HG03103 (cell line): ENCODE measurements around the gene AMIGO1.

Experiments
- ATAC-seq: cut with Tn5 transposase; IDR thresholded peaks from one replicate; pipeline ENCODE4 v1.9.1; 2021; ENCODE audit warnings: low read depth; ENCODE audit not compliant: unreplicated experiment

Gene AMIGO1

GRCh38 chr1:109466125-109466451, 43.4 kb downstream of the AMIGO1 start:
- no peak for ATAC-seq

GRCh38 chr1:109457819-109458218, 51.7 kb downstream of the AMIGO1 start:
- ATAC-seq, result no peak

- ATAC-seq, result no peak
These were observed 54.9 kb downstream of the AMIGO1 start for GRCh38 chr1:109454497-109455133.
